IMR-90 (cell line): ENCODE data around the gene SOS1. TPM values are rescaled to one million over a fixed set of nuclear protein-coding genes. Genes with fewer than 3 reads are reported as not detected.

Source experiments
- ATAC-seq: fragments of 200-7000 bp; cut with Tn5 transposase; 2 replicates; pipeline ENCODE4 v1.9.1; 2020; ENCODE audit warnings: low read depth, mild to moderate bottlenecking, moderate library complexity
- BruUV-seq: library from RNA; stranded (reverse); fragments of 400-500 nt; replicated peaks from 2 replicates; lab custom pipeline; 2021; lab: Mats Ljungman, UMichigan
- CTCF ChIA-PET: fragments of 300-600 bp; formaldehyde crosslinking; extraction: SDS; loops from one replicate; lab custom pipeline; 2021; ENCODE audit warnings: antibody characterized with exemption; lab: Yijun Ruan, JAX
- POLR2A ChIA-PET: fragments of 300-600 bp; sonication (Branson Sonifier 250); formaldehyde crosslinking; loops from one replicate; lab custom pipeline; 2022; ENCODE audit warnings: antibody characterized with exemption; ENCODE audit not compliant: unreplicated experiment; lab: Charles Lee
- DNase-seq: peaks from one replicate; pipeline ENCODE4 v3.0.0; 2013
- H2AFZ ChIP-seq: replicated peaks from 2 replicates; pipeline ENCODE3; 2013; ENCODE audit warnings: low read length, mild to moderate bottlenecking; ENCODE audit not compliant: poor library complexity
- H2AK5ac ChIP-seq: 2 replicates; pipeline ENCODE4 v1.6.1; 2013; ENCODE audit warnings: low read depth, low read length, inconsistent platforms
- H2AK9ac ChIP-seq: replicated peaks from 2 replicates; pipeline ENCODE3; 2013; ENCODE audit warnings: mild to moderate bottlenecking, low read depth, low read length, moderate library complexity; ENCODE audit not compliant: poor library complexity
- H2BK120ac ChIP-seq: 2 replicates; pipeline ENCODE4 v1.6.1; 2013; ENCODE audit warnings: low read depth, low read length, inconsistent platforms
- H2BK15ac ChIP-seq: 3 replicates; pipeline ENCODE4 v1.6.1; 2013; ENCODE audit warnings: low read depth, low read length, inconsistent platforms
- H2BK20ac ChIP-seq: 2 replicates; pipeline ENCODE4 v1.6.1; 2013; ENCODE audit warnings: low read depth, mild to moderate bottlenecking, inconsistent platforms, low read length, moderate library complexity
- H2BK5ac ChIP-seq: 2 replicates; pipeline ENCODE4 v1.6.1; 2013; ENCODE audit warnings: mild to moderate bottlenecking, low read depth, low read length, inconsistent platforms; ENCODE audit not compliant: poor library complexity, severe bottlenecking
- H3K14ac ChIP-seq: replicated peaks from 2 replicates; pipeline ENCODE4 v1.6.1; 2013; ENCODE audit warnings: low read depth, low read length, inconsistent platforms
- H3K18ac ChIP-seq: 2 replicates; pipeline ENCODE4 v1.6.1; 2013; ENCODE audit warnings: low read depth, low read length, control low read depth
- H3K23ac ChIP-seq: 2 replicates; pipeline ENCODE4 v1.6.1; 2013; ENCODE audit warnings: low read depth, low read length, inconsistent platforms
- H3K27ac ChIP-seq: 2 replicates; pipeline ENCODE4 v1.5.1; 2013; ENCODE audit warnings: mild to moderate bottlenecking, control low read depth, low read length; ENCODE audit not compliant: insufficient read depth
- H3K27me3 ChIP-seq: 2 replicates; pipeline ENCODE4 v1.6.1; 2013; ENCODE audit warnings: low read length; ENCODE audit not compliant: control insufficient read depth, insufficient read depth
- H3K36me3 ChIP-seq: 2 replicates; pipeline ENCODE4 v1.6.1; 2013; ENCODE audit warnings: low read length, mixed read lengths; ENCODE audit not compliant: control insufficient read depth, insufficient read depth
- H3K4ac ChIP-seq: 2 replicates; pipeline ENCODE4 v1.6.1; 2013; ENCODE audit warnings: low read depth, low read length, inconsistent platforms
- H3K4me1 ChIP-seq: 2 replicates; pipeline ENCODE4 v1.6.1; 2013; ENCODE audit warnings: low read length, mixed read lengths; ENCODE audit not compliant: control insufficient read depth, insufficient read depth
- H3K4me2 ChIP-seq: 2 replicates; pipeline ENCODE4 v1.6.1; 2013; ENCODE audit warnings: low read depth, mild to moderate bottlenecking, control low read depth, low read length, moderate library complexity
- H3K4me3 ChIP-seq: 2 replicates; pipeline ENCODE4 v1.5.1; 2013; ENCODE audit warnings: low read depth, mild to moderate bottlenecking, control low read depth, low read length, moderate library complexity; ENCODE audit not compliant: insufficient read depth
- H3K56ac ChIP-seq: 2 replicates; pipeline ENCODE4 v1.6.1; 2013; ENCODE audit warnings: low read length, inconsistent platforms; ENCODE audit not compliant: insufficient read depth; ENCODE audit errors: extremely low read depth
- H3K79me1 ChIP-seq, 2 experiments: 2 replicates each; pipeline ENCODE4 v1.6.1; 2013; ENCODE audit warnings: low read length in 2 of 2, inconsistent platforms in 1 of 2, low read depth in 1 of 2
- H3K9ac ChIP-seq: 2 replicates; pipeline ENCODE4 v1.6.1; 2013; ENCODE audit warnings: low read depth, low read length, control low read depth
- H3K9me1 ChIP-seq: 2 replicates; pipeline ENCODE4 v1.6.1; 2013; ENCODE audit warnings: low read length, inconsistent platforms; ENCODE audit not compliant: insufficient read depth
- H3K9me3 ChIP-seq: 2 replicates; pipeline ENCODE4 v1.6.1; 2013; ENCODE audit warnings: low read length; ENCODE audit not compliant: control insufficient read depth, insufficient read depth
- H4K20me1 ChIP-seq: 2 replicates; pipeline ENCODE4 v1.6.1; 2013; ENCODE audit warnings: low read length, inconsistent platforms; ENCODE audit not compliant: insufficient read depth
- H4K5ac ChIP-seq: 2 replicates; pipeline ENCODE4 v1.6.1; 2013; ENCODE audit warnings: mild to moderate bottlenecking, low read depth, low read length, control low read depth
- H4K8ac ChIP-seq, 2 experiments: 2 replicates each; pipeline ENCODE4 v1.6.1; 2013; ENCODE audit warnings: low read depth in 2 of 2, low read length in 2 of 2, control low read depth in 1 of 2, inconsistent platforms in 1 of 2
- H4K91ac ChIP-seq: 2 replicates; pipeline ENCODE4 v1.6.1; 2013; ENCODE audit warnings: low read depth, low read length, inconsistent platforms; ENCODE audit not compliant: insufficient read depth
- BHLHE40 ChIP-seq: fragments of 150-350 bp; IDR thresholded peaks from 2 replicates; pipeline ENCODE4 v1.6.1; 2016; ENCODE audit warnings: mild to moderate bottlenecking, low read depth, low read length
- CHD1 ChIP-seq: IDR thresholded peaks from 2 replicates; pipeline ENCODE4 v1.6.1; 2012; ENCODE audit warnings: low read depth, low read length, improper control_type of control experiment
- CTCF ChIP-seq: conservative IDR thresholded peaks from 2 replicates; pipeline ENCODE4 v1.5.1; 2012; ENCODE audit warnings: mild to moderate bottlenecking, low read depth, low read length, improper control_type of control experiment
- ELK1 ChIP-seq: fragments of 150-350 bp; IDR thresholded peaks from 2 replicates; pipeline ENCODE4 v1.6.1; 2016; ENCODE audit warnings: low read depth, mild to moderate bottlenecking, low read length, moderate library complexity, borderline replicate concordance
- FOS ChIP-seq: fragments of 150-350 bp; IDR thresholded peaks from 2 replicates; pipeline ENCODE4 v1.6.1; 2016; ENCODE audit warnings: low read depth, low read length
- MAZ ChIP-seq: IDR thresholded peaks from 2 replicates; pipeline ENCODE4 v1.6.1; 2012; ENCODE audit warnings: low read depth, mild to moderate bottlenecking, low read length, improper control_type of control experiment, moderate library complexity, borderline replicate concordance
- NFE2L2 ChIP-seq: fragments of 150-350 bp; IDR thresholded peaks from 2 replicates; pipeline ENCODE4 v1.6.1; 2016; ENCODE audit warnings: low read depth, mild to moderate bottlenecking, low read length
- POLR2A ChIP-seq: IDR thresholded peaks from 2 replicates; pipeline ENCODE4 v1.6.1; 2012; ENCODE audit warnings: mild to moderate bottlenecking, low read depth, low read length
- RCOR1 ChIP-seq: IDR thresholded peaks from 2 replicates; pipeline ENCODE4 v1.6.1; 2012; ENCODE audit warnings: mild to moderate bottlenecking, low read length, improper control_type of control experiment; ENCODE audit not compliant: insufficient replicate concordance
- SMC3 ChIP-seq: fragments of 150-350 bp; IDR thresholded peaks from 2 replicates; pipeline ENCODE4 v1.6.1; 2016; ENCODE audit warnings: low read depth, mild to moderate bottlenecking, antibody characterized with exemption, low read length, moderate library complexity
- WGBS, 2 experiments: methylation state at CpG; one replicate each; pipeline versions ENCODE4 v1.1.5 to v1.1.7; 2013; ENCODE audit warnings: missing lambda C conversion rate in 2 of 2; ENCODE audit not compliant: insufficient read length in 1 of 2; ENCODE audit errors: extremely low coverage in 2 of 2; 5-methylcytosine and 5-hydroxymethylcytosine counted together
- dilution Hi-C: fragments of 300-500 bp; cut with HindIII; formaldehyde crosslinking; loops from one replicate; pipeline ENCODE4 v1.14.3; 2018; ENCODE audit warnings: low sequenced_read_pairs; ENCODE audit not compliant: unreplicated experiment
- in situ Hi-C: fragments of 300-500 bp; cut with MboI; formaldehyde crosslinking; loops from 3 replicates; pipeline ENCODE4 v1.14.3; 2019; ENCODE audit warnings: low sequenced_read_pairs, inconsistent platforms, mixed read lengths
- intact Hi-C: fragments of 100-400 bp; cut with micrococcal nuclease; formaldehyde crosslinking; loops from 2 replicates; pipeline ENCODE4 v1.10.0; 2022
- polyA plus RNA-seq, 3 experiments: library from polyadenylated mRNA; depleted of rRNA; stranded (reverse); fragments of >200 nt; gene quantifications; 2 replicates each; pipeline ENCODE4 v1.2.3, GENCODE V29; 2012; ENCODE audit warnings: low replicate concordance in 1 of 3
- total RNA-seq: library from RNA; depleted of rRNA; stranded (reverse); fragments of >200 nt; gene quantifications from 2 replicates; pipeline ENCODE4 v1.2.3, GENCODE V29; 2012
- TF ChIP-seq, protein P1 (sequence below): fragments of 150-350 bp; IDR thresholded peaks from 2 replicates; pipeline ENCODE4 v1.6.1; 2017; ENCODE audit warnings: mild to moderate bottlenecking, antibody characterized with exemption, low read length, low read depth

The SOS1 gene
- total and polyA plus RNA-seq, 2 of the 4 experiments (the other 2 are of a cell fraction) = 8.2 to 11.2 TPM

DNA sequence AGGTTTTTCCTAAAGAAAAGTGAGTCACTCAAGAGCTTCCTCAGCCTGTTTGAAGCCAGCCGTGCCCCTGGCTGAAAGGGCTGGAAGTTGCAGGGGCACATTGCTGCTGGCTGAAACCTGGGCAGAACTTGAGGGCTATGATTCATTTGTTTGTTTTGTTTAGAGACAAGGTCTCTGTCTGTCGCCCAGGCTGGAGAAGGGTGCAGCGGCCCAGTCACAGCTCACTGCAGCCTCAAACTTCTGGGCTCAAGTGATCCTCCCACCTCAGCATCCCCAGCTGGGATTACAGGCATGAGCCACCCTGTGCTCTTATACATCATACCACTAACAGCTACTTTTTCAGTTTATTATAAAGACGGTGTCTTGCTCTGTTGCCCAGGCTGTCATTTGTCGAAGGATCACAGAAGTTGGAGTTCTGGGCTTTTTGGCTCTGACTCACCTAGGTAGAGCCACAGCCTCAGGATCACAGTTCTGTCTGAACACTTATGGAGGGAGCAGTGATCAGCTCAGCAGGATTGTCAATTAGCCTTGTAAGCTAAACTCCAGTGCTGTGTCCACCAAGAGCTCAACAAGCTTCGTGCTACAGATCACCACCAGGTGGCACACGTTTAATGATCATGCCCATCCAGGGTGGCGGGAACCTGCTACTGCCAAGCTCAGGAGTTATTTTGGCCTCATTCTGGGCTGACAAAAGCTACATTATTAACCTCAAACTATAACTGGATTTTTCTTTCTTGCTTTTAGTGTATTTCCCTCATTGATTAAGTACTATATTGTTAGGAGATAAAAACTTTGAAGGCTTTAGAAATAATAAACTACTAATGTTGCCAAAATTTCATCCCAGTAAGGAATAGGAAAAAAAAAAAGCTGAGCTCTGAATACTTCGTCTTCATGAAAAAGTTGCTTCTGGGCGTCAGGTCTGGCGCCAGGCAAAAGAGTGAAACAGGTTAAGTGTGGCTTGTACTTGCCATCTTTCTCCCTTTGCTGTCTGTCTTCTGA lies 173.3 kb downstream of the SOS1 start (continued):
- TF ChIP-seq, protein P1, sequence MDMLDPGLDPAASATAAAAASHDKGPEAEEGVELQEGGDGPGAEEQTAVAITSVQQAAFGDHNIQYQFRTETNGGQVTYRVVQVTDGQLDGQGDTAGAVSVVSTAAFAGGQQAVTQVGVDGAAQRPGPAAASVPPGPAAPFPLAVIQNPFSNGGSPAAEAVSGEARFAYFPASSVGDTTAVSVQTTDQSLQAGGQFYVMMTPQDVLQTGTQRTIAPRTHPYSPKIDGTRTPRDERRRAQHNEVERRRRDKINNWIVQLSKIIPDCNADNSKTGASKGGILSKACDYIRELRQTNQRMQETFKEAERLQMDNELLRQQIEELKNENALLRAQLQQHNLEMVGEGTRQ = no peak
- no peak for TF ChIP-seq POLR2A

GRCh38 chr2:38945911-38946310 lies 174.9 kb downstream of the SOS1 start:
- BruUV-seq = no TSS peak
- no peak overlapping the region for H2AK9ac ChIP-seq
- H3K4me2 ChIP-seq = no peak overlapping the region
- 0 out of 2 replicates have a peak, but pooled peaks cover 2% of the 10 kb centered on the region for H3K4me1 ChIP-seq
- in situ Hi-C loops (loop anchor here (10.0 kb wide), 1 partner anchor 279 kb away; no protein-coding TSS in a partner anchor), dilution Hi-C loops (no loop called here), intact Hi-C loops (no loop called here)
- H2BK15ac ChIP-seq = no peak overlapping the region
- no peak overlapping the region for H2AK5ac ChIP-seq
- H4K8ac ChIP-seq = no peak overlapping the region
- no peak overlapping the region for H3K27ac ChIP-seq
- H4K91ac ChIP-seq = no peak overlapping the region
- H3K9ac ChIP-seq = no peak overlapping the region
- H3K9me1 ChIP-seq = no peaks in the 10 kb centered on the region
- no peak for ATAC-seq
- no peaks in the 10 kb centered on the region for H3K79me1 ChIP-seq
- ChIA-PET POLR2A (no interaction called here), CTCF (interaction anchor here (2.7 kb wide), 1 partner anchor 283 kb away, joined by 28 read pairs; no protein-coding TSS in a partner anchor)
- H3K23ac ChIP-seq = no peak overlapping the region
- H3K18ac ChIP-seq = no peak overlapping the region
- H3K4me3 ChIP-seq = no peak overlapping the region
- H2BK120ac ChIP-seq = no peak overlapping the region
- DNase-seq = no peak
- H2BK5ac ChIP-seq = no peak overlapping the region
- H4K5ac ChIP-seq = no peak overlapping the region
- no peak overlapping the region for H3K14ac ChIP-seq
- no peaks in the 10 kb centered on the region for H3K9me3 ChIP-seq
- no peak overlapping the region for H3K4ac ChIP-seq
- H2AFZ ChIP-seq = no peak overlapping the region
- 0 out of 2 replicates have a peak, but pooled peaks cover 4% of the 10 kb centered on the region for H4K20me1 ChIP-seq
- no peaks in the 10 kb centered on the region for H3K27me3 ChIP-seq
- no peaks in the 10 kb centered on the region for H3K36me3 ChIP-seq
- H3K56ac ChIP-seq = no peak overlapping the region
- WGBS, 2 experiments = no CpG with 5 or more reads among the region's 5 CpGs
- H2BK20ac ChIP-seq = no peak overlapping the region
- TF ChIP-seq NFE2L2 = no peak
- TF ChIP-seq CTCF = no peak
- TF ChIP-seq RCOR1 = no peak
- no peak for TF ChIP-seq SMC3
- TF ChIP-seq POLR2A = no peak
- no peak for TF ChIP-seq ELK1
- TF ChIP-seq FOS = no peak
- no peak for TF ChIP-seq BHLHE40
- TF ChIP-seq MAZ = no peak
- no peak for TF ChIP-seq CHD1
